Astrocyte (in vitro differentiated cells and primary cell): Measurements from ENCODE around the gene SLC35B2.

ENCODE experiments used
- EZH2 ChIP-seq: IDR thresholded peaks from 2 replicates; pipeline ENCODE4 v1.6.1; 2012; ENCODE audit warnings: mild to moderate bottlenecking, low read length, inconsistent platforms; ENCODE audit not compliant: insufficient read depth
- TF ChIP-seq, protein P1 (sequence below): IDR thresholded peaks from 2 replicates; pipeline ENCODE4 v1.5.1; 2011; ENCODE audit warnings: low read depth, mild to moderate bottlenecking, inconsistent platforms, low read length, moderate library complexity; ENCODE audit not compliant: insufficient read depth

DNA sequence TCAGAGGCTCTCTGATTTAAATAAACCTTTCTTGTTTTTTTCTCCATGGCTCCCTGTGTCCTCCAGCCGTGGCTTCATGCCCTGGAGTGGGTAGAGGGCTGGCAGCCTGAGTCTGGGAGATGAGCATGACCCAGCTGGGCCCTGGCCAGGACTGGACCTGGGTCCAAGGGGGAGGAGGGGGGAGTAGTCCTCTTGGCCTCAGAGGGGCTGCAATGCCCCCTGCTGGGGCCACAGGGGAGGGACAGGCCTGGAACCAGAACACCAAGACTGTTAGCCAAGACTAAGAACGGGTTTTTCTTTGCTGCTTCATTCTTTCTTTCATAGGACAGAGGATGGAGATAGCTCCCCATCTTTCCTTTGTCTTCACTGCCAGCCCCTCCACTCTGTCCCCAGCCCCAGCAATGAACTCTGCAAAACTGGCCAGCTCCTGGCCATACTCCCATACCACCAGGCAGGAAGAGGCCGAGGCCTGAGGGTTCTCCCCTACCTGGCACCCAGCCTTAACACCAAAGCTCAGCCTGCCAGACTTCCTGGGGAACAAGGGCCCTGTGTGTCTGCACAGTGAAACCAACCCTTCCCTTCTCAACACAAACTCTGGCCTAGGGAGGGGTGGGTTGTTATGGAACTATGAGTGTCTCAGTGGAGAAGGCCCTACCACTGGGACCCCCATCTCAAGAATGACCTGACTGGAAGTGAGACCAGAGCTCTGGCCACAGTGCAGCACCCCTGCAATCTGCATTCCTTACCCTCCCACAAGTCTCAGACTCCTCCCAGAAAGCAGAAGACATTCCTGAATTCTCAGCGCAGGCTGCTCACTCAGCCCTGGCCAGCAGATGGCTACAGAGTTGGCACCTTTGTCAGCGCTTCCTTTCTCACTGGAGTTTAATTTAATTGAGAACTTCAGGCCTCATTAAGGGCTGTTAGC, 23.0 kb downstream of the SLC35B2 start:
- TF ChIP-seq, protein P1, sequence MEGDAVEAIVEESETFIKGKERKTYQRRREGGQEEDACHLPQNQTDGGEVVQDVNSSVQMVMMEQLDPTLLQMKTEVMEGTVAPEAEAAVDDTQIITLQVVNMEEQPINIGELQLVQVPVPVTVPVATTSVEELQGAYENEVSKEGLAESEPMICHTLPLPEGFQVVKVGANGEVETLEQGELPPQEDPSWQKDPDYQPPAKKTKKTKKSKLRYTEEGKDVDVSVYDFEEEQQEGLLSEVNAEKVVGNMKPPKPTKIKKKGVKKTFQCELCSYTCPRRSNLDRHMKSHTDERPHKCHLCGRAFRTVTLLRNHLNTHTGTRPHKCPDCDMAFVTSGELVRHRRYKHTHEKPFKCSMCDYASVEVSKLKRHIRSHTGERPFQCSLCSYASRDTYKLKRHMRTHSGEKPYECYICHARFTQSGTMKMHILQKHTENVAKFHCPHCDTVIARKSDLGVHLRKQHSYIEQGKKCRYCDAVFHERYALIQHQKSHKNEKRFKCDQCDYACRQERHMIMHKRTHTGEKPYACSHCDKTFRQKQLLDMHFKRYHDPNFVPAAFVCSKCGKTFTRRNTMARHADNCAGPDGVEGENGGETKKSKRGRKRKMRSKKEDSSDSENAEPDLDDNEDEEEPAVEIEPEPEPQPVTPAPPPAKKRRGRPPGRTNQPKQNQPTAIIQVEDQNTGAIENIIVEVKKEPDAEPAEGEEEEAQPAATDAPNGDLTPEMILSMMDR = peak; percentile 72
- TF ChIP-seq EZH2 = no peak
